Gastrocnemius medialis (tissue), 4 donors: ENCODE measurements around the gene TAPT1. TPM values are rescaled to one million over a fixed set of nuclear protein-coding genes. Genes with fewer than 3 reads are reported as not detected.

Experiments used
- ATAC-seq, 2 donors: fragments of 150-250 bp; one replicate each; pipeline ENCODE4 v1.9.1; 2016
- DNase-seq, 2 donors: peaks; one replicate each; pipeline ENCODE4 v3.0.0-alpha.2; 2019
- H3K27ac ChIP-seq, 4 donors: fragments of 200-600 bp; sonication (generic); 1 replicate in 1 of 4; 2 replicates in 3 of 4; pipeline ENCODE4 v1.5.1; 2016 to 2018; ENCODE audit warnings: mild to moderate bottlenecking in 2 of 4, moderate library complexity in 1 of 4
- H3K27me3 ChIP-seq, 3 donors: fragments of 200-600 bp; sonication (generic) in 2 of 3; 1 replicate in 1 of 3; 2 replicates in 2 of 3; pipeline versions ENCODE4 v1.5.1 to v1.6.0; 2016 to 2019; ENCODE audit warnings: mild to moderate bottlenecking in 1 of 3, moderate library complexity in 1 of 3
- H3K36me3 ChIP-seq, 2 donors: fragments of 200-600 bp; sonication (generic) in 1 of 2; one replicate each; pipeline ENCODE4 v1.5.1; 2017 to 2018
- H3K4me1 ChIP-seq, 2 donors: fragments of 200-600 bp; sonication (generic) in 1 of 2; one replicate each; pipeline ENCODE4 v1.5.1; 2016 to 2017; ENCODE audit warnings: mild to moderate bottlenecking in 2 of 2
- H3K4me3 ChIP-seq, 4 donors: fragments of 200-600 bp; sonication (generic) in 3 of 4; 1 replicate in 1 of 4; 2 replicates in 3 of 4; pipeline ENCODE4 v1.5.1; 2016 to 2019; ENCODE audit warnings: mild to moderate bottlenecking in 2 of 4
- H3K9me3 ChIP-seq, 3 donors: fragments of 200-600 bp; sonication (generic) in 2 of 3; 1 replicate in 1 of 3; 2 replicates in 2 of 3; pipeline ENCODE4 v1.5.1; 2016 to 2019
- CTCF ChIP-seq, 5 experiments: fragments of 450-650 bp in 3 of 5; fragments of 200-600 bp in 2 of 5; sonication (generic) in 2 of 5; IDR thresholded peaks in 4 of 5; conservative IDR thresholded peaks in 1 of 5; 1 replicate in 4 of 5; 2 replicates in 1 of 5; pipeline ENCODE4 v1.5.1; 2016 to 2019; ENCODE audit warnings: antibody characterized with exemption in 5 of 5, mild to moderate bottlenecking in 3 of 5, moderate library complexity in 3 of 5
- POLR2A ChIP-seq, 2 donors: fragments of 450-650 bp; IDR thresholded peaks; one replicate each; pipeline ENCODE4 v1.6.1; 2017; ENCODE audit warnings: antibody characterized with exemption in 2 of 2, mild to moderate bottlenecking in 2 of 2, moderate library complexity in 2 of 2
- in situ Hi-C, 4 donors: fragments of 200-750 bp; cut with MboI; loops; one replicate each; pipeline versions ENCODE4 v1.15.0 to v1.8.0; 2017; ENCODE audit warnings: low sequenced_read_pairs in 4 of 4
- intact Hi-C: fragments of 100-400 bp; cut with DNase I; formaldehyde crosslinking; loops from one replicate; pipeline ENCODE4 v1.15.1; 2023; ENCODE audit warnings: low total_unique reads
- total RNA-seq, 4 donors: library from RNA; depleted of rRNA; stranded (reverse); fragments of >200 nt; gene quantifications; one replicate each; pipeline versions ENCODE4 v1.1.0 to v1.2.3, GENCODE V29; 2016

The TAPT1 gene
- total RNA-seq, 4 donors from 2014 or later = 29.5 to 44.1 (median 40.8) TPM

- Histone ChIP-seq H3K4me1 (peaks cover 53% of the 10 kb centered on the region in 2 donors), H3K9me3 (no peaks in the 10 kb centered on the region), H3K27me3 (no peaks in the 10 kb centered on the region), H3K4me3 (peak overlapping the region; percentile 77 to 86 (median 78)), H3K36me3 (no peaks in the 10 kb centered on the region), H3K27ac (peak overlapping the region; percentile 94 to 98 (median 96))
- TF ChIP-seq POLR2A (IDR thresholded peaks at IDR 0.05) = peak in 1 of 2 donors; percentile 6
- no peak for TF ChIP-seq CTCF (IDR thresholded peaks at IDR 0.05 in 4 of 5, conservative IDR thresholded peaks at IDR 0.05 in 1 of 5)
- intact Hi-C loops = loop anchor here (1.0 to 10.0 kb wide), 6 partner anchors 112 to 1798 kb away; partner anchors contain the start of genes CPEB2 and LCORL
- in situ Hi-C loops = no loop called here
- DNase-seq (peak; percentile 53 to 80), ATAC-seq (peak; percentile 67 to 72)
Measured at GRCh38 chr4:16226816-16227461, 668 bp upstream of the TAPT1 start.

GRCh38 chr4:16225167-16225862, 956 bp downstream of the TAPT1 start:
- Histone ChIP-seq H3K27ac (peak overlapping the region; percentile 83 to 98 (median 95)), H3K27me3 (no peaks in the 10 kb centered on the region), H3K4me1 (peaks cover 59% of the 10 kb centered on the region in 2 donors), H3K9me3 (no peaks in the 10 kb centered on the region), H3K36me3 (no peaks in the 10 kb centered on the region), H3K4me3 (peak overlapping the region; percentile 68 to 77 (median 72))
- no peak for TF ChIP-seq CTCF (IDR thresholded peaks at IDR 0.05 in 4 of 5, conservative IDR thresholded peaks at IDR 0.05 in 1 of 5)
- no peak for TF ChIP-seq POLR2A (IDR thresholded peaks at IDR 0.05)
- intact Hi-C loops (loop anchor here (5.0 to 10.0 kb wide), 5 partner anchors 111 to 1799 kb away; partner anchors contain the start of genes CPEB2 and LCORL), in situ Hi-C loops (no loop called here)
- DNase-seq = no peak
- no peak for ATAC-seq

- H3K4me1 ChIP-seq = peaks cover 59 to 66% of the 10 kb centered on the region in 2 donors
- ATAC-seq (no peak), DNase-seq (no peak)
- intact Hi-C loops (loop anchor here (5.0 to 10.0 kb wide), 5 partner anchors 110 to 1800 kb away; partner anchors contain the start of genes CPEB2 and LCORL), in situ Hi-C loops (loop anchor here in 1 of 4 donors (25.0 kb wide), 2 partner anchors 437 to 1212 kb away; partner anchors contain the start of genes CD38 and CPEB2)
- H3K27me3 ChIP-seq = no peaks in the 10 kb centered on the region
- TF ChIP-seq POLR2A (IDR thresholded peaks at IDR 0.05) (no peak), CTCF (IDR thresholded peaks at IDR 0.05 in 4 of 5, conservative IDR thresholded peaks at IDR 0.05 in 1 of 5) (no peak)
- H3K4me3 ChIP-seq = peak overlapping the region; percentile 68 to 77 (median 72)
- H3K27ac ChIP-seq = peak overlapping the region; percentile 83 to 98 (median 95)
- no peaks in the 10 kb centered on the region for H3K36me3 ChIP-seq
- H3K9me3 ChIP-seq = no peaks in the 10 kb centered on the region
Measured at GRCh38 chr4:16224264-16225166, 1.8 kb downstream of the TAPT1 start.

- Histone ChIP-seq H3K4me3 (peak overlapping the region; percentile 68 to 77 (median 72)), H3K9me3 (no peaks in the 10 kb centered on the region), H3K4me1 (peaks cover 67 to 73% of the 10 kb centered on the region in 2 donors), H3K27me3 (no peaks in the 10 kb centered on the region), H3K27ac (peak overlapping the region; percentile 83 to 98 (median 95)), H3K36me3 (no peaks in the 10 kb centered on the region)
- in situ Hi-C loops = loop anchor here in 1 of 4 donors (25.0 kb wide), 2 partner anchors 436 to 1211 kb away; partner anchors contain the start of genes CD38 and CPEB2
- ATAC-seq (peak in 1 of 2 donors; percentile 23), DNase-seq (no peak)
- intact Hi-C loops = loop anchor here (10.0 kb wide), 2 partner anchors 108 to 1802 kb away; partner anchors contain the start of gene LCORL
- no peak for TF ChIP-seq CTCF (IDR thresholded peaks at IDR 0.05 in 4 of 5, conservative IDR thresholded peaks at IDR 0.05 in 1 of 5)
- TF ChIP-seq POLR2A (IDR thresholded peaks at IDR 0.05) = no peak
Measured at GRCh38 chr4:16222957-16223527, 3.2 kb downstream of the TAPT1 start.
